CD14-positive monocyte (primary cell): ENCODE measurements around the gene UTP14C. TPM values are rescaled to one million over a fixed set of nuclear protein-coding genes. Genes with fewer than 3 reads are reported as not detected.

Experiments
- DNase-seq, 3 donors: peaks; one replicate each; pipeline ENCODE4 v3.0.0-alpha.2; 2011 to 2022
- H2AFZ ChIP-seq: 2 replicates; pipeline ENCODE4 v1.6.0; 2012; ENCODE audit warnings: mild to moderate bottlenecking, low read depth, low read length, inconsistent platforms; ENCODE audit not compliant: insufficient read depth, poor library complexity, severe bottlenecking
- H3K27ac ChIP-seq, 2 donors: 1 replicate in 1 of 2; 2 replicates in 1 of 2; pipeline ENCODE4 v1.5.1; 2012 to 2013; ENCODE audit warnings: low read length in 2 of 2, control low read depth in 1 of 2, inconsistent platforms in 1 of 2, low read depth in 1 of 2, mild to moderate bottlenecking in 1 of 2
- H3K27me3 ChIP-seq, 2 donors: one replicate each; pipeline versions ENCODE4 v1.6.0 to v1.6.1; 2011 to 2013; ENCODE audit warnings: low read length in 2 of 2; ENCODE audit not compliant: control insufficient read depth in 2 of 2, insufficient read depth in 2 of 2
- H3K36me3 ChIP-seq, 2 donors: replicated peaks in 1 of 2; 1 replicate in 1 of 2; 2 replicates in 1 of 2; pipeline versions ENCODE4 v1.5.1 to v1.6.1; 2012 to 2013; ENCODE audit warnings: low read length in 2 of 2, control low read depth in 1 of 2, inconsistent platforms in 1 of 2, mild to moderate bottlenecking in 1 of 2; ENCODE audit not compliant: insufficient read depth in 2 of 2, control insufficient read depth in 1 of 2
- H3K4me1 ChIP-seq, 2 donors: 1 replicate in 1 of 2; 2 replicates in 1 of 2; pipeline versions ENCODE4 v1.5.1 to v1.6.1; 2012 to 2013; ENCODE audit warnings: low read length in 2 of 2, control low read depth in 1 of 2, inconsistent platforms in 1 of 2, mild to moderate bottlenecking in 1 of 2, moderate library complexity in 1 of 2; ENCODE audit not compliant: insufficient read depth in 2 of 2, control insufficient read depth in 1 of 2
- H3K4me2 ChIP-seq: replicated peaks from 2 replicates; pipeline ENCODE3; 2012; ENCODE audit warnings: low read length, moderate library complexity, mild to moderate bottlenecking; ENCODE audit not compliant: poor library complexity, severe bottlenecking; ENCODE audit errors: extremely low read depth
- H3K4me3 ChIP-seq, 3 experiments: fragments of 200-600 bp in 1 of 3; sonication (generic) in 1 of 3; replicated peaks in 1 of 3; 1 replicate in 2 of 3; 2 replicates in 1 of 3; pipeline ENCODE4 v1.5.1; 2011 to 2013; ENCODE audit warnings: low read length in 3 of 3, mild to moderate bottlenecking in 3 of 3, control low read depth in 2 of 3, low read depth in 2 of 3, inconsistent platforms in 1 of 3, moderate library complexity in 1 of 3
- H3K79me2 ChIP-seq: 2 replicates; pipeline ENCODE4 v1.6.0; 2012; ENCODE audit warnings: mild to moderate bottlenecking, control low read depth, inconsistent platforms, low read length, moderate library complexity; ENCODE audit not compliant: insufficient read depth
- H3K9ac ChIP-seq: 2 replicates; pipeline ENCODE4 v1.6.0; 2017; ENCODE audit warnings: low read length, mild to moderate bottlenecking; ENCODE audit not compliant: insufficient read depth, poor library complexity, severe bottlenecking
- H3K9me3 ChIP-seq, 2 donors: replicated peaks in 1 of 2; 1 replicate in 1 of 2; 2 replicates in 1 of 2; pipeline versions ENCODE4 v1.5.1 to v1.6.1; 2012 to 2013; ENCODE audit warnings: low read length in 2 of 2, control low read depth in 1 of 2; ENCODE audit not compliant: control insufficient read depth in 1 of 2, insufficient read depth in 1 of 2
- H4K20me1 ChIP-seq: 2 replicates; pipeline ENCODE4 v1.6.0; 2012; ENCODE audit warnings: mild to moderate bottlenecking, low read length, control low read depth, moderate library complexity; ENCODE audit not compliant: insufficient read depth
- H3K27ac Mint-ChIP-seq, 7 donors: one replicate each; pipeline ENCODE4 v1.8.0; 2020; ENCODE audit warnings: mild to moderate bottlenecking in 7 of 7, mixed read lengths in 7 of 7, moderate library complexity in 6 of 7, inconsistent platforms in 2 of 7
- H3K27me3 Mint-ChIP-seq, 3 donors: one replicate each; pipeline ENCODE4 v1.8.0; 2021 to 2022; ENCODE audit warnings: low read depth in 3 of 3, mild to moderate bottlenecking in 3 of 3, mixed read lengths in 3 of 3, moderate library complexity in 3 of 3, inconsistent platforms in 1 of 3
- H3K36me3 Mint-ChIP-seq, 2 donors: one replicate each; pipeline ENCODE4 v1.8.0; 2020; ENCODE audit warnings: mixed read lengths in 2 of 2, inconsistent platforms in 1 of 2, mild to moderate bottlenecking in 1 of 2
- H3K4me1 Mint-ChIP-seq: one replicate; pipeline ENCODE4 v1.8.0; 2020; ENCODE audit warnings: mild to moderate bottlenecking, mixed read lengths
- H3K4me3 Mint-ChIP-seq, 2 donors: one replicate each; pipeline ENCODE4 v1.8.0; 2020; ENCODE audit warnings: mild to moderate bottlenecking in 2 of 2, mixed read lengths in 2 of 2, moderate library complexity in 1 of 2
- H3K9me3 Mint-ChIP-seq, 7 donors: one replicate each; pipeline ENCODE4 v1.8.0; 2020 to 2022; ENCODE audit warnings: mixed read lengths in 7 of 7, mild to moderate bottlenecking in 6 of 7, moderate library complexity in 6 of 7, inconsistent platforms in 2 of 7
- WGBS: methylation state at CpG from one replicate; pipeline ENCODE4 v1.1.5; 2013; ENCODE audit warnings: missing lambda C conversion rate; ENCODE audit not compliant: insufficient coverage; 5-methylcytosine and 5-hydroxymethylcytosine counted together
- intact Hi-C, 2 donors: fragments of 100-400 bp; cut with micrococcal nuclease; formaldehyde crosslinking; loops; one replicate each; pipeline versions ENCODE4 v1.15.0 to v1.15.1; 2023
- polyA plus RNA-seq, 3 donors: library from polyadenylated mRNA; depleted of rRNA in 1 of 3; unstranded in 2 of 3; stranded (reverse) in 1 of 3; fragments of 300-500 nt in 2 of 3; fragments of >200 nt in 1 of 3; fragmentation: Illumina TruSeq in 2 of 3; gene quantifications; 1 replicate in 2 of 3; 2 replicates in 1 of 3; pipeline ENCODE4 v1.2.3, GENCODE V29; 2012 to 2021
- TF ChIP-seq, protein P1 (sequence below): fragments of 200-600 bp; IDR thresholded peaks from one replicate; pipeline ENCODE4 v1.8.0; 2022; ENCODE audit warnings: antibody characterized with exemption, mild to moderate bottlenecking

Gene UTP14C
- polyA plus RNA-seq, 3 donors, result 1.2 to 1.5 (median 1.2) TPM

DNA sequence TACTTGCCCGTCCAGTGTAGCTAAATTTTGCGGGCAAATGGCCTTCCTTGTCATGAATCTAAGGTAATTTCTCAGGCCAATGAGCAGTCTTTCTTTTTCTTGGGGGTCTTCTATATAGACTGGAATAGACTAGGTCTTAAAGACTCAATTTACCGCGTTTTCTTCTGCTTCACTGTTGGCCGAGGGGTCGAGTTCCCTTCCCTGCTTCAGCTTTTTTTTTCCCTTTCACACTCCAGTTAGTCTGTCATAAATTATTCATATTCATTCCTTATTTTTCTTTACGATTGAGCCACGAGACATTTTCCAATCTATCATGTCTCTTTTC lies 12.0 kb upstream of the UTP14C start:
- Histone ChIP-seq H3K9me3 (peaks cover 0 to 5% of the 10 kb centered on the region in 2 donors), H3K4me3 (peak overlapping the region; percentile 74 to 97 (median 87)), H3K4me2 (peak overlapping the region; percentile 98), H3K36me3 (peaks cover 0 to 2% of the 10 kb centered on the region in 2 donors), H3K4me1 (peaks cover 16 to 24% of the 10 kb centered on the region in 2 donors), H3K9ac (peak overlapping the region; percentile 72), H4K20me1 (no peaks in the 10 kb centered on the region), H3K79me2 (peaks cover 43% of the 10 kb centered on the region), H3K27me3 (peaks cover 22 to 33% of the 10 kb centered on the region in 2 donors), H2AFZ (peak overlapping the region; percentile 97), H3K27ac (peak overlapping the region; percentile 24 to 86)
- H3K9me3 Mint-ChIP-seq, result peaks cover 0 to 5% (median 0%) of the 10 kb centered on the region in 7 donors
- WGBS, result 0% methylated on average over 4 of the region's 8 CpGs
- no peak for DNase-seq
- intact Hi-C loops, result loop anchor here (5.0 to 10.0 kb wide), 4 partner anchors 188 to 560 kb away; partner anchors contain the start of genes CKAP2 (in 1 of the 2), INTS6 (in 1 of the 2) and VPS36 (in 1 of the 2)
- peak overlapping the region; percentile 95 to 99 for H3K4me3 Mint-ChIP-seq
- H3K36me3 Mint-ChIP-seq, result peaks cover 13 to 14% of the 10 kb centered on the region in 2 donors
- TF ChIP-seq, protein P1, sequence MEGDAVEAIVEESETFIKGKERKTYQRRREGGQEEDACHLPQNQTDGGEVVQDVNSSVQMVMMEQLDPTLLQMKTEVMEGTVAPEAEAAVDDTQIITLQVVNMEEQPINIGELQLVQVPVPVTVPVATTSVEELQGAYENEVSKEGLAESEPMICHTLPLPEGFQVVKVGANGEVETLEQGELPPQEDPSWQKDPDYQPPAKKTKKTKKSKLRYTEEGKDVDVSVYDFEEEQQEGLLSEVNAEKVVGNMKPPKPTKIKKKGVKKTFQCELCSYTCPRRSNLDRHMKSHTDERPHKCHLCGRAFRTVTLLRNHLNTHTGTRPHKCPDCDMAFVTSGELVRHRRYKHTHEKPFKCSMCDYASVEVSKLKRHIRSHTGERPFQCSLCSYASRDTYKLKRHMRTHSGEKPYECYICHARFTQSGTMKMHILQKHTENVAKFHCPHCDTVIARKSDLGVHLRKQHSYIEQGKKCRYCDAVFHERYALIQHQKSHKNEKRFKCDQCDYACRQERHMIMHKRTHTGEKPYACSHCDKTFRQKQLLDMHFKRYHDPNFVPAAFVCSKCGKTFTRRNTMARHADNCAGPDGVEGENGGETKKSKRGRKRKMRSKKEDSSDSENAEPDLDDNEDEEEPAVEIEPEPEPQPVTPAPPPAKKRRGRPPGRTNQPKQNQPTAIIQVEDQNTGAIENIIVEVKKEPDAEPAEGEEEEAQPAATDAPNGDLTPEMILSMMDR, result no peak
- peak overlapping the region; percentile 90 to 98 (median 95) for H3K27ac Mint-ChIP-seq
- H3K27me3 Mint-ChIP-seq, result peaks cover 26 to 37% (median 31%) of the 10 kb centered on the region in 3 donors
- H3K4me1 Mint-ChIP-seq, result peaks cover 24% of the 10 kb centered on the region

DNA sequence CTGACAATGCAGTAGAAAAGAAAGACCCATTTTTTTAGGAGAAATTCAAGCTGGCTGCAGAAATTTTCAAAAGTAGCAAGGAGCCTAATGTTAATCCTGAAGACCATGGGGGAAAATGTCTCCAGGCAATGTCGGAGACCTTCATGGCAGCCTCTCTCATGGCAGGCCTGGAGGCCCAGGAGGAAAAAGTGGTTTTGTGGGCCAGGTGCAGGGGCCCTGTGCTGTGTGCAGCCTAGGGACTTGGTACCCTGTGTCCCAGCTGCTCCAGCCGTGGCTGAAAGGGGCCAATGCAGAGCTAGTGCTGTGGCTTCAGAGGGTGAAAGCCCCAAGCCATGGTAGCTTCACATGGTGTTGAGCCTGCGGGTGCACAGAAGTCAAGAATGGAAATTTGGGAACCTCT lies 8.2 kb upstream of the UTP14C start:
- Mint-ChIP-seq H3K27me3 (peaks cover under 1 to 8% (median 2%) of the 10 kb centered on the region in 3 donors), H3K4me3 (no peak overlapping the region), H3K9me3 (peaks cover 0 to under 1% (median 0%) of the 10 kb centered on the region in 7 donors), H3K36me3 (peaks cover 37 to 43% of the 10 kb centered on the region in 2 donors), H3K4me1 (peaks cover 15% of the 10 kb centered on the region), H3K27ac (no peak overlapping the region)
- Histone ChIP-seq H3K27ac (no peak overlapping the region), H3K9ac (no peak overlapping the region), H3K36me3 (peaks cover 17 to 39% of the 10 kb centered on the region in 2 donors), H4K20me1 (peaks cover 6% of the 10 kb centered on the region), H3K79me2 (peaks cover 47% of the 10 kb centered on the region), H2AFZ (no peak overlapping the region), H3K4me3 (no peak overlapping the region), H3K4me2 (no peak overlapping the region), H3K27me3 (peaks cover 0 to 3% of the 10 kb centered on the region in 2 donors), H3K4me1 (peaks cover 10 to 17% of the 10 kb centered on the region in 2 donors), H3K9me3 (no peaks in the 10 kb centered on the region)
- intact Hi-C loops, result loop anchor here in 1 of 2 donors (10.0 kb wide), 1 partner anchor 191 kb away; no protein-coding TSS in a partner anchor
- DNase-seq, result no peak
- 100% methylated on average over 2 of the region's 3 CpGs for WGBS
- TF ChIP-seq, protein P1, result no peak
